CD4-positive, alpha-beta T cell (primary cell): ENCODE measurements around the gene DHRS3. TPM values are rescaled to one million over a fixed set of nuclear protein-coding genes. Genes with fewer than 3 reads are reported as not detected.

ENCODE experiments used
- ATAC-seq: fragments of 200-7000 bp; cut with Tn5 transposase; one replicate; pipeline ENCODE4 v1.10.0; 2022; ENCODE audit warnings: mild to moderate bottlenecking; ENCODE audit not compliant: poor library complexity
- CTCF ChIA-PET: fragments of 350-600 bp; sonication (Branson Sonifier 250); formaldehyde crosslinking; loops from one replicate; lab custom pipeline; 2021; ENCODE audit warnings: antibody characterized with exemption, inconsistent platforms; lab: Charles Lee
- POLR2A ChIA-PET: fragments of 350-600 bp; sonication (Branson Sonifier 250); formaldehyde crosslinking; loops from one replicate; lab custom pipeline; 2021; ENCODE audit warnings: antibody characterized with exemption, inconsistent platforms; lab: Charles Lee
- DNase-seq, 14 experiments: peaks; one replicate each; pipeline ENCODE4 v3.0.0-alpha.2; 2013 to 2020; ENCODE audit warnings: mixed read lengths in 2 of 14
- H3K27ac ChIP-seq, 2 donors: one replicate each; pipeline versions ENCODE4 v1.5.1 to v1.7.0; 2013; ENCODE audit warnings: low read length in 2 of 2, low read depth in 1 of 2, mild to moderate bottlenecking in 1 of 2
- H3K27me3 ChIP-seq, 2 experiments: 1 replicate in 1 of 2; 2 replicates in 1 of 2; pipeline versions ENCODE4 v1.6.1 to v1.7.0; 2013; ENCODE audit warnings: low read length in 2 of 2, control low read depth in 1 of 2, mild to moderate bottlenecking in 1 of 2, moderate library complexity in 1 of 2; ENCODE audit not compliant: insufficient read depth in 2 of 2, control insufficient read depth in 1 of 2
- H3K36me3 ChIP-seq: one replicate; pipeline ENCODE4 v1.6.1; 2013; ENCODE audit warnings: low read length, control low read depth; ENCODE audit not compliant: insufficient read depth
- H3K4me1 ChIP-seq: one replicate; pipeline ENCODE4 v1.6.1; 2013; ENCODE audit warnings: low read length, control low read depth; ENCODE audit not compliant: insufficient read depth
- H3K4me3 ChIP-seq: one replicate; pipeline ENCODE4 v1.5.1; 2013; ENCODE audit warnings: mild to moderate bottlenecking, low read length, moderate library complexity
- H3K9me3 ChIP-seq, 2 experiments: 1 replicate in 1 of 2; 2 replicates in 1 of 2; pipeline versions ENCODE4 v1.6.1 to v1.7.0; 2013; ENCODE audit warnings: low read length in 2 of 2, mild to moderate bottlenecking in 2 of 2, control low read depth in 1 of 2, moderate library complexity in 1 of 2; ENCODE audit not compliant: control insufficient read depth in 1 of 2, insufficient read depth in 1 of 2
- H3K27ac Mint-ChIP-seq: one replicate; pipeline ENCODE4 v1.8.0; 2020; ENCODE audit warnings: mixed read lengths
- H3K27me3 Mint-ChIP-seq: one replicate; pipeline ENCODE4 v1.8.0; 2021; ENCODE audit warnings: mixed read lengths
- H3K36me3 Mint-ChIP-seq: one replicate; pipeline ENCODE4 v1.8.0; 2021; ENCODE audit warnings: low read depth, mixed read lengths
- H3K4me1 Mint-ChIP-seq: one replicate; pipeline ENCODE4 v1.8.0; 2021; ENCODE audit warnings: low read depth, mixed read lengths
- H3K4me3 Mint-ChIP-seq: one replicate; pipeline ENCODE4 v1.8.0; 2020; ENCODE audit warnings: mild to moderate bottlenecking, mixed read lengths
- H3K9me3 Mint-ChIP-seq: one replicate; pipeline ENCODE4 v1.8.0; 2020; ENCODE audit warnings: mixed read lengths
- intact Hi-C, 2 experiments: fragments of 100-400 bp; cut with DNase I in 1 of 2; cut with micrococcal nuclease in 1 of 2; formaldehyde crosslinking; loops; one replicate each; pipeline versions ENCODE4 v1.15.1 to v1.9.0; 2023 to 2025; cut with DNase I, micrococcal nuclease
- total RNA-seq, 174 experiments: library from RNA in 2 of 174; stranded (reverse) in 2 of 174; gene quantifications; one replicate each; pipeline ENCODE4 v1.2.3 and lab custom pipeline; 2021 to 2026
- TF ChIP-seq, protein P1 (sequence below): fragments of 200-600 bp; IDR thresholded peaks from one replicate; pipeline ENCODE4 v1.8.0; 2022; ENCODE audit warnings: antibody characterized with exemption, mild to moderate bottlenecking

The DHRS3 gene
- total RNA-seq, 2 experiments from 2014 or later = 102 to 108 TPM

DNA sequence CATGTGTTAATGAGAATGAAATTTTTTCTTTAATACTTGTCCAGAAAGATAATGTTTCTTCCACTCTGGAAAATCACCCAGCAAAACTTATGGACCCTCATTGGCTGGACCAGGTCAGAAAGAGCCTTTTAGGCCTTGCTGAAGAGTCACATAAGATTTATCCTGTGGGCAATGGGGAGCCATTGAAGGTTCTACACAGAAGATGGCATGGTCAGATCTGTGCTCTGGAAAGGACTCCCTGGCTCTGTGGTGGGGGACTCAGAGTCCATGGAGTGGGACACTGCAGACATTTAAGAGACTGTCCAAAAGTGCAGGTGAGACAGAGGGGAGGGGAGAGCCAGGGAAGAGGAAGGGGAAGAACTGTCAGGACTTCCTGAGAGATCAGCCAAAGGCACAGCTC is 66.4 kb downstream of the DHRS3 start:
- no peak overlapping the region for H3K27ac ChIP-seq
- H3K27me3 Mint-ChIP-seq = no peaks in the 10 kb centered on the region
- TF ChIP-seq, protein P1, sequence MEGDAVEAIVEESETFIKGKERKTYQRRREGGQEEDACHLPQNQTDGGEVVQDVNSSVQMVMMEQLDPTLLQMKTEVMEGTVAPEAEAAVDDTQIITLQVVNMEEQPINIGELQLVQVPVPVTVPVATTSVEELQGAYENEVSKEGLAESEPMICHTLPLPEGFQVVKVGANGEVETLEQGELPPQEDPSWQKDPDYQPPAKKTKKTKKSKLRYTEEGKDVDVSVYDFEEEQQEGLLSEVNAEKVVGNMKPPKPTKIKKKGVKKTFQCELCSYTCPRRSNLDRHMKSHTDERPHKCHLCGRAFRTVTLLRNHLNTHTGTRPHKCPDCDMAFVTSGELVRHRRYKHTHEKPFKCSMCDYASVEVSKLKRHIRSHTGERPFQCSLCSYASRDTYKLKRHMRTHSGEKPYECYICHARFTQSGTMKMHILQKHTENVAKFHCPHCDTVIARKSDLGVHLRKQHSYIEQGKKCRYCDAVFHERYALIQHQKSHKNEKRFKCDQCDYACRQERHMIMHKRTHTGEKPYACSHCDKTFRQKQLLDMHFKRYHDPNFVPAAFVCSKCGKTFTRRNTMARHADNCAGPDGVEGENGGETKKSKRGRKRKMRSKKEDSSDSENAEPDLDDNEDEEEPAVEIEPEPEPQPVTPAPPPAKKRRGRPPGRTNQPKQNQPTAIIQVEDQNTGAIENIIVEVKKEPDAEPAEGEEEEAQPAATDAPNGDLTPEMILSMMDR = no peak
- H3K36me3 ChIP-seq = no peaks in the 10 kb centered on the region
- DNase-seq (no peak), ATAC-seq (no peak)
- intact Hi-C loops = no loop called here
- no peak overlapping the region for H3K4me3 ChIP-seq
- no peaks in the 10 kb centered on the region for H3K4me1 Mint-ChIP-seq
- no peaks in the 10 kb centered on the region for H3K9me3 Mint-ChIP-seq
- no peaks in the 10 kb centered on the region for H3K27me3 ChIP-seq
- ChIA-PET CTCF (interaction anchor here (0.6 kb wide), 1 partner anchor 107 kb away, joined by 3 read pairs; no protein-coding TSS in a partner anchor), POLR2A (no interaction called here)
- H3K27ac Mint-ChIP-seq = no peak overlapping the region
- H3K36me3 Mint-ChIP-seq = no peaks in the 10 kb centered on the region
- H3K4me3 Mint-ChIP-seq = no peak overlapping the region
- H3K4me1 ChIP-seq = no peaks in the 10 kb centered on the region
- no peaks in the 10 kb centered on the region for H3K9me3 ChIP-seq

GRCh38 chr1:12549460-12550349 is 68.3 kb downstream of the DHRS3 start:
- intact Hi-C loops = no loop called here
- Mint-ChIP-seq H3K4me1 (no peaks in the 10 kb centered on the region), H3K36me3 (no peaks in the 10 kb centered on the region), H3K4me3 (no peak overlapping the region), H3K9me3 (no peaks in the 10 kb centered on the region), H3K27ac (no peak overlapping the region), H3K27me3 (no peaks in the 10 kb centered on the region)
- peak in 1 of 14 experiments; percentile 37 for DNase-seq
- no peak for ATAC-seq
- CTCF ChIA-PET = interaction anchor here (0.8 kb wide), 1 partner anchor 19 kb away, joined by 3 read pairs; no protein-coding TSS in a partner anchor
- Histone ChIP-seq H3K27ac (no peak overlapping the region), H3K27me3 (no peaks in the 10 kb centered on the region), H3K9me3 (no peaks in the 10 kb centered on the region), H3K4me3 (no peak overlapping the region), H3K36me3 (no peaks in the 10 kb centered on the region), H3K4me1 (no peaks in the 10 kb centered on the region)
- POLR2A ChIA-PET = no interaction called here
- TF ChIP-seq, protein P1 = no peak

DNA sequence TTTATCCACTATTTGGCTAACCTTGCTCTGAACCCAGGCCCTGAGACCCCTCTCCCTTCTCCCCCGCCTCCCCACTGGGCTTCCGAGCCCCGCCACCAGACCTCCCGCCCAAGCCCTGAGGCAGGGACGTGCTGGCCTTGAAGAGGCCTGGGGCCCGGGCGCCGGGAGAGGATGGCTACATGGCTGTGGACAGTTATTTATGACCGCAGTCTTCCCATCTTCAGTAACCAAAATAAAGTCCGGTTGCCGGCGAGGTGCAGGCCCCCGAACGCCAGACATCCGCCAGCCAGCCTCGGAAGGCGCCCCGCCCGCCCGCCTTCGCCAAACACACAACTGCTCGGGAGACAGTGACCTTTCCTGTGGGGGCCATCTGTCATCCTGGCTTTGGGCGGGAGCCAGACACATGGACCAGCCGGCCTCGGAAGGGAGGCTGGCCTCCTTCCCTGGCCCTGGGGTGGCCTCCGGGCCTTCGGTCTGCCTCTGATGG is 69.0 kb downstream of the DHRS3 start:
- H3K27ac ChIP-seq = no peak overlapping the region
- Mint-ChIP-seq H3K9me3 (no peaks in the 10 kb centered on the region), H3K4me1 (no peaks in the 10 kb centered on the region), H3K27me3 (no peaks in the 10 kb centered on the region), H3K27ac (no peak overlapping the region), H3K4me3 (no peak overlapping the region), H3K36me3 (no peaks in the 10 kb centered on the region)
- H3K36me3 ChIP-seq = no peaks in the 10 kb centered on the region
- no peaks in the 10 kb centered on the region for H3K4me1 ChIP-seq
- TF ChIP-seq, protein P1 = no peak
- DNase-seq (no peak), ATAC-seq (no peak)
- no peaks in the 10 kb centered on the region for H3K27me3 ChIP-seq
- POLR2A ChIA-PET = no interaction called here
- intact Hi-C loops = no loop called here
- CTCF ChIA-PET = interaction anchor here (0.5 kb wide), 1 partner anchor 60 kb away, joined by 3 read pairs; no protein-coding TSS in a partner anchor
- no peaks in the 10 kb centered on the region for H3K9me3 ChIP-seq
- no peak overlapping the region for H3K4me3 ChIP-seq
